Suppressor macrophage treated with lipopolysaccharide for 4 hours (primary cell): ENCODE measurements around the gene CA10.

Experiments used
- DNase-seq: peaks from one replicate; pipeline ENCODE4 v3.0.0-alpha.2; 2020

CA10 gene

GRCh38 chr17:51855806-51856205 lies 302.7 kb downstream of the CA10 start:
- no peak for DNase-seq

- DNase-seq: no peak
Observed at GRCh38 chr17:51853857-51854256, 304.7 kb downstream of the CA10 start.

- DNase-seq: no peak
Observed at GRCh38 chr17:51852603-51853002, 305.9 kb downstream of the CA10 start.

- DNase-seq: no peak
Observed at GRCh38 chr17:51850201-51850600, 308.3 kb downstream of the CA10 start.

GRCh38 chr17:51848451-51848850 lies 310.1 kb downstream of the CA10 start:
- DNase-seq: no peak

GRCh38 chr17:51846566-51846965 lies 311.9 kb downstream of the CA10 start:
- no peak for DNase-seq

GRCh38 chr17:51845776-51846175 lies 312.7 kb downstream of the CA10 start:
- no peak for DNase-seq

- no peak for DNase-seq
Observed at GRCh38 chr17:51842763-51843162, 315.8 kb downstream of the CA10 start.

GRCh38 chr17:51841669-51842068 lies 316.8 kb downstream of the CA10 start:
- DNase-seq: no peak

GRCh38 chr17:51840688-51841087 lies 317.8 kb downstream of the CA10 start:
- DNase-seq: no peak

- no peak for DNase-seq
Observed at GRCh38 chr17:51833620-51834019, 324.9 kb downstream of the CA10 start.

- DNase-seq: no peak
Observed at GRCh38 chr17:51833045-51833444, 325.5 kb downstream of the CA10 start.

GRCh38 chr17:51830886-51831285 lies 327.6 kb downstream of the CA10 start:
- no peak for DNase-seq

- DNase-seq: no peak
Observed at GRCh38 chr17:51830451-51830850, 328.1 kb downstream of the CA10 start.

- no peak for DNase-seq
Observed at GRCh38 chr17:51828901-51829300, 329.6 kb downstream of the CA10 start.

GRCh38 chr17:51827140-51827539 lies 331.4 kb downstream of the CA10 start:
- DNase-seq: no peak

GRCh38 chr17:51820766-51821165 lies 337.7 kb downstream of the CA10 start:
- DNase-seq: no peak

- no peak for DNase-seq
Observed at GRCh38 chr17:51820252-51820651, 338.3 kb downstream of the CA10 start.

GRCh38 chr17:51819341-51820219 lies 338.9 kb downstream of the CA10 start:
- DNase-seq: no peak

GRCh38 chr17:51818777-51819176 lies 339.7 kb downstream of the CA10 start:
- DNase-seq: no peak

GRCh38 chr17:51817955-51818354 lies 340.6 kb downstream of the CA10 start:
- no peak for DNase-seq

- DNase-seq: no peak
Observed at GRCh38 chr17:51817117-51817516, 341.4 kb downstream of the CA10 start.

- DNase-seq: no peak
Observed at GRCh38 chr17:51815097-51815496, 343.4 kb downstream of the CA10 start.

GRCh38 chr17:51814521-51814920 lies 344.0 kb downstream of the CA10 start:
- no peak for DNase-seq

GRCh38 chr17:51813784-51814174 lies 344.7 kb downstream of the CA10 start:
- no peak for DNase-seq
